B cell (primary cell): ENCODE results near the gene BTK. TPM values are rescaled to one million over a fixed set of nuclear protein-coding genes. Genes with fewer than 3 reads are reported as not detected.
A peak's percentile ranks its signal among the peaks of the same experiment; 100 is the strongest.

Experiments
- ATAC-seq: fragments of 200-7000 bp; cut with Tn5 transposase; one replicate; pipeline ENCODE4 v1.10.0; 2021; ENCODE audit warnings: low read depth, mild to moderate bottlenecking, moderate number of reproducible peaks, moderate library complexity
- CTCF ChIA-PET: fragments of 350-600 bp; sonication (Branson Sonifier 250); formaldehyde crosslinking; loops from one replicate; lab custom pipeline; 2021; ENCODE audit warnings: antibody characterized with exemption, inconsistent platforms; lab: Charles Lee
- POLR2A ChIA-PET: fragments of 350-600 bp; sonication (Branson Sonifier 250); formaldehyde crosslinking; loops from one replicate; lab custom pipeline; 2021; ENCODE audit warnings: antibody characterized with exemption; lab: Charles Lee
- DNase-seq: peaks from one replicate; pipeline ENCODE4 v3.0.0; 2013
- H2AFZ ChIP-seq: 2 replicates; pipeline ENCODE4 v1.6.1; 2012; ENCODE audit warnings: mild to moderate bottlenecking, low read depth, low read length; ENCODE audit not compliant: insufficient read depth, poor library complexity, severe bottlenecking
- H3K27ac ChIP-seq, 2 donors: 1 replicate in 1 of 2; 2 replicates in 1 of 2; pipeline ENCODE4 v1.5.1; 2012 to 2013; ENCODE audit warnings: low read length in 2 of 2, mild to moderate bottlenecking in 2 of 2, moderate library complexity in 1 of 2
- H3K27me3 ChIP-seq, 4 experiments: fragments of 200-600 bp in 1 of 4; sonication (generic) in 1 of 4; replicated peaks in 1 of 4; 1 replicate in 2 of 4; 2 replicates in 2 of 4; pipeline versions ENCODE4 v1.6.1 to v1.7.0; 2013 to 2016; ENCODE audit warnings: low read length in 3 of 4, mild to moderate bottlenecking in 2 of 4, mixed read lengths in 1 of 4, moderate library complexity in 1 of 4; ENCODE audit not compliant: insufficient read depth in 4 of 4, control insufficient read depth in 3 of 4; ENCODE audit errors: control extremely low read depth in 1 of 4
- H3K36me3 ChIP-seq, 2 experiments: replicated peaks in 1 of 2; 1 replicate in 1 of 2; 2 replicates in 1 of 2; pipeline versions ENCODE4 v1.6.1 to v1.7.1; 2013; ENCODE audit warnings: low read length in 1 of 2; ENCODE audit not compliant: insufficient read depth in 2 of 2, control insufficient read depth in 1 of 2; ENCODE audit errors: control extremely low read depth in 1 of 2, extremely low read depth in 1 of 2
- H3K4me1 ChIP-seq, 2 donors: fragments of 200-600 bp in 1 of 2; sonication (generic) in 1 of 2; 1 replicate in 1 of 2; 2 replicates in 1 of 2; pipeline versions ENCODE4 v1.5.1 to v1.6.1; 2013 to 2017; ENCODE audit warnings: low read length in 2 of 2; ENCODE audit not compliant: control insufficient read depth in 2 of 2, insufficient read depth in 2 of 2
- H3K4me2 ChIP-seq: replicated peaks from 2 replicates; pipeline ENCODE3; 2012; ENCODE audit warnings: mild to moderate bottlenecking, low read depth, low read length; ENCODE audit not compliant: poor library complexity, severe bottlenecking
- H3K4me3 ChIP-seq, 5 experiments: fragments of 200-600 bp in 1 of 5; sonication (generic) in 1 of 5; 1 replicate in 3 of 5; 2 replicates in 2 of 5; pipeline versions ENCODE4 v1.5.1 to v1.7.0; 2011 to 2016; ENCODE audit warnings: low read length in 4 of 5, mild to moderate bottlenecking in 4 of 5, low read depth in 2 of 5, control low read depth in 1 of 5, moderate library complexity in 1 of 5; ENCODE audit not compliant: insufficient read depth in 1 of 5; ENCODE audit errors: control extremely low read depth in 1 of 5, extremely low read depth in 1 of 5
- H3K79me2 ChIP-seq: fragments of 200-600 bp; sonication (generic); one replicate; pipeline ENCODE4 v1.6.0; 2016; ENCODE audit warnings: low read length; ENCODE audit not compliant: control insufficient read depth, insufficient read depth
- H3K9ac ChIP-seq: fragments of 200-600 bp; sonication (generic); 2 replicates; pipeline ENCODE4 v1.6.1; 2017; ENCODE audit warnings: mild to moderate bottlenecking, low read length, moderate library complexity
- H3K9me3 ChIP-seq, 3 donors: one replicate each; pipeline versions ENCODE4 v1.6.1 to v1.7.1; 2013; ENCODE audit warnings: low read length in 2 of 3; ENCODE audit not compliant: control insufficient read depth in 2 of 3, insufficient read depth in 1 of 3; ENCODE audit errors: control extremely low read depth in 1 of 3
- H4K20me1 ChIP-seq: 2 replicates; pipeline ENCODE4 v1.6.0; 2012; ENCODE audit warnings: mild to moderate bottlenecking, low read length; ENCODE audit not compliant: insufficient read depth, control insufficient read depth, poor library complexity, severe bottlenecking
- H3K27ac Mint-ChIP-seq: one replicate; pipeline ENCODE4 v1.8.0; 2021; ENCODE audit warnings: mixed read lengths
- H3K27me3 Mint-ChIP-seq: one replicate; pipeline ENCODE4 v1.8.0; 2021; ENCODE audit warnings: mixed read lengths
- H3K4me1 Mint-ChIP-seq: one replicate; pipeline ENCODE4 v1.8.0; 2021; ENCODE audit warnings: mixed read lengths
- H3K4me3 Mint-ChIP-seq: one replicate; pipeline ENCODE4 v1.8.0; 2021; ENCODE audit warnings: mixed read lengths
- H3K9me3 Mint-ChIP-seq: one replicate; pipeline ENCODE4 v1.8.0; 2022; ENCODE audit warnings: mixed read lengths; ENCODE audit not compliant: insufficient read depth
- EZH2 ChIP-seq: IDR thresholded peaks from 2 replicates; pipeline ENCODE4 v1.6.1; 2012; ENCODE audit warnings: borderline replicate concordance, low read depth, mild to moderate bottlenecking, moderate library complexity, low read length; ENCODE audit not compliant: insufficient read depth, poor library complexity, severe bottlenecking
- WGBS: methylation state at CpG from one replicate; pipeline ENCODE4 v1.1.5; 2013; ENCODE audit warnings: missing lambda C conversion rate; ENCODE audit not compliant: insufficient coverage; 5-methylcytosine and 5-hydroxymethylcytosine counted together
- intact Hi-C: fragments of 100-400 bp; cut with micrococcal nuclease; formaldehyde crosslinking; loops from one replicate; pipeline ENCODE4 v1.10.0; 2022
- polyA plus RNA-seq: library from polyadenylated mRNA; depleted of rRNA; stranded (reverse); fragments of >200 nt; gene quantifications from 2 replicates; pipeline ENCODE4 v1.2.3, GENCODE V29; 2012
- total RNA-seq, 2 donors: library from RNA; stranded (reverse); fragments of 120-200 nt in 1 of 2; gene quantifications; 1 replicate in 1 of 2; 2 replicates in 1 of 2; pipeline versions ENCODE4 v1.2.3 to v1.2.4, GENCODE V29; 2013 to 2022
- TF ChIP-seq, protein P1 (sequence below): fragments of 200-600 bp; IDR thresholded peaks from one replicate; pipeline ENCODE4 v1.8.0; 2022; ENCODE audit warnings: antibody characterized with exemption, mild to moderate bottlenecking

BTK gene
- total and polyA plus RNA-seq, 2 donors (not counting 1 experiment from before 2014, with no cell fraction given) = 166 to 235 TPM

- H3K4me3 Mint-ChIP-seq = peak overlapping the region; percentile 99
- H3K27me3 Mint-ChIP-seq = no peaks in the 10 kb centered on the region
- peak overlapping the region; percentile 73 for H3K9ac ChIP-seq
- 22% methylated on average over 4 of the region's 7 CpGs for WGBS
- TF ChIP-seq EZH2 = no peak
- TF ChIP-seq, protein P1, sequence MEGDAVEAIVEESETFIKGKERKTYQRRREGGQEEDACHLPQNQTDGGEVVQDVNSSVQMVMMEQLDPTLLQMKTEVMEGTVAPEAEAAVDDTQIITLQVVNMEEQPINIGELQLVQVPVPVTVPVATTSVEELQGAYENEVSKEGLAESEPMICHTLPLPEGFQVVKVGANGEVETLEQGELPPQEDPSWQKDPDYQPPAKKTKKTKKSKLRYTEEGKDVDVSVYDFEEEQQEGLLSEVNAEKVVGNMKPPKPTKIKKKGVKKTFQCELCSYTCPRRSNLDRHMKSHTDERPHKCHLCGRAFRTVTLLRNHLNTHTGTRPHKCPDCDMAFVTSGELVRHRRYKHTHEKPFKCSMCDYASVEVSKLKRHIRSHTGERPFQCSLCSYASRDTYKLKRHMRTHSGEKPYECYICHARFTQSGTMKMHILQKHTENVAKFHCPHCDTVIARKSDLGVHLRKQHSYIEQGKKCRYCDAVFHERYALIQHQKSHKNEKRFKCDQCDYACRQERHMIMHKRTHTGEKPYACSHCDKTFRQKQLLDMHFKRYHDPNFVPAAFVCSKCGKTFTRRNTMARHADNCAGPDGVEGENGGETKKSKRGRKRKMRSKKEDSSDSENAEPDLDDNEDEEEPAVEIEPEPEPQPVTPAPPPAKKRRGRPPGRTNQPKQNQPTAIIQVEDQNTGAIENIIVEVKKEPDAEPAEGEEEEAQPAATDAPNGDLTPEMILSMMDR = no peak
- H3K79me2 ChIP-seq = peaks cover 57% of the 10 kb centered on the region
- H3K27me3 ChIP-seq = no peaks in the 10 kb centered on the region
- H3K27ac ChIP-seq = peak overlapping the region; percentile 76 to 78
- no peaks in the 10 kb centered on the region for H4K20me1 ChIP-seq
- no peaks in the 10 kb centered on the region for H3K9me3 ChIP-seq
- DNase-seq (peak; percentile 26), ATAC-seq (no peak)
- intact Hi-C loops = no loop called here
- H3K27ac Mint-ChIP-seq = peak overlapping the region; percentile 98
- ChIA-PET CTCF (interaction anchor here (1.4 to 1.6 kb wide), 2 partner anchors 28 to 30 kb away, joined by 5 to 7 read pairs; no protein-coding TSS in a partner anchor), POLR2A (interaction anchor here (0.6 kb wide), 2 partner anchors 11 to 20 kb away, joined by 4 to 5 read pairs; no protein-coding TSS in a partner anchor)
- H3K4me1 Mint-ChIP-seq = peaks cover 39% of the 10 kb centered on the region
- H2AFZ ChIP-seq = peak overlapping the region; percentile 41
- H3K36me3 ChIP-seq = peaks cover 0 to 10% of the 10 kb centered on the region in 2 experiments
- H3K4me2 ChIP-seq = peak overlapping the region; percentile 72
- H3K9me3 Mint-ChIP-seq = no peaks in the 10 kb centered on the region
- peak overlapping the region; percentile 51 to 73 (median 65) for H3K4me3 ChIP-seq
- H3K4me1 ChIP-seq = peaks cover 31% of the 10 kb centered on the region in 2 donors
These were observed 836 bp downstream of the BTK start for GRCh38 chrX:101385026-101385684.

- no peaks in the 10 kb centered on the region for H3K27me3 ChIP-seq
- 0% methylated on average over 1 of the region's 4 CpGs for WGBS
- peaks cover 71% of the 10 kb centered on the region for H3K79me2 ChIP-seq
- H3K9ac ChIP-seq = peak overlapping the region; percentile 73
- Mint-ChIP-seq H3K9me3 (no peaks in the 10 kb centered on the region), H3K4me3 (peak overlapping the region; percentile 99), H3K4me1 (peaks cover 48% of the 10 kb centered on the region), H3K27me3 (no peaks in the 10 kb centered on the region), H3K27ac (peak overlapping the region; percentile 85)
- CTCF ChIA-PET = interaction anchor here (1.0 kb wide), 2 partner anchors 8 to 14 kb away, joined by 3 to 4 read pairs; no protein-coding TSS in a partner anchor
- no peaks in the 10 kb centered on the region for H3K9me3 ChIP-seq
- DNase-seq (peak; percentile 69), ATAC-seq (peak; percentile 56)
- no peak for TF ChIP-seq EZH2
- TF ChIP-seq, protein P1 = no peak
- peaks cover 36 to 38% of the 10 kb centered on the region in 2 donors for H3K4me1 ChIP-seq
- H2AFZ ChIP-seq = no peak overlapping the region
- H3K36me3 ChIP-seq = peaks cover 0 to 17% of the 10 kb centered on the region in 2 experiments
- peak overlapping the region; percentile 51 to 76 for H3K27ac ChIP-seq
- peak overlapping the region; percentile 72 for H3K4me2 ChIP-seq
- POLR2A ChIA-PET = interaction anchor here (0.7 to 1.2 kb wide), 3 partner anchors 10 to 35 kb away, joined by 4 to 6 read pairs (median 4); partner anchors contain the start of gene TIMM8A
- peak overlapping the region; percentile 15 to 73 (median 33) for H3K4me3 ChIP-seq
- intact Hi-C loops = no loop called here
- no peaks in the 10 kb centered on the region for H4K20me1 ChIP-seq
These were observed 2.2 kb downstream of the BTK start for GRCh38 chrX:101383679-101384205.
